ENCODE data around the gene TNK2.
A peak's percentile ranks its signal among the peaks of the same experiment; 100 is the strongest.

The TNK2 gene

DNA sequence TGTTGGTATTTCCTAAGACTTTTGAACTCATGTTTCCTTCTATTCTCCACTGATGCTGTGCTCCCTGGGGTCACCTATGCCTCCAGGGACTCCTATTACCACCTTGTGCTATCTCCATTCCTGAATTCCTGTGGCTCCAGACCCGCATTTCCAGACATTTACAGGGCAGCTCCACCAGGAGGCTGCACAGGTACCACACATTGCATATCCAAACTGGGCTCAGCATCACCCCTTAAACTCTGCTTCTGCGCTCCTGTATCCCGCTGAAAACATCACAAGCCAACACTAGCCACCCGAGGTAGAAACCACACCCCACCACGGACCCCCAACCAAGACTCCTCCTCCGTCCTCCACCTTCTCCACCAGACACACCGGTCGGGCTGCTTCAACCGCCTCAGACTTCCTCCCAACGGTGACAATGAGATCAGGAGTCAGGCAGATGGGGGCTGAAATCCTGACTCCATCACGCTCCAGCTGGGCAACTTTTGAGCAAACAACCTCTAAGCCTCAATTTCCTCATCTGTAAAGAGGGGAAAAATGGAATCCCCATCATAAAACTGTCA, 10.4 kb downstream of the TNK2 start:
- DNase-seq: peak; percentile 14

GRCh38 chr3:195897081-195897852, 11.1 kb downstream of the TNK2 start:
- peak; percentile 51 for DNase-seq

- peak; percentile 70 for DNase-seq
Measured at GRCh38 chr3:195896361-195897080, 11.8 kb downstream of the TNK2 start.

DNA sequence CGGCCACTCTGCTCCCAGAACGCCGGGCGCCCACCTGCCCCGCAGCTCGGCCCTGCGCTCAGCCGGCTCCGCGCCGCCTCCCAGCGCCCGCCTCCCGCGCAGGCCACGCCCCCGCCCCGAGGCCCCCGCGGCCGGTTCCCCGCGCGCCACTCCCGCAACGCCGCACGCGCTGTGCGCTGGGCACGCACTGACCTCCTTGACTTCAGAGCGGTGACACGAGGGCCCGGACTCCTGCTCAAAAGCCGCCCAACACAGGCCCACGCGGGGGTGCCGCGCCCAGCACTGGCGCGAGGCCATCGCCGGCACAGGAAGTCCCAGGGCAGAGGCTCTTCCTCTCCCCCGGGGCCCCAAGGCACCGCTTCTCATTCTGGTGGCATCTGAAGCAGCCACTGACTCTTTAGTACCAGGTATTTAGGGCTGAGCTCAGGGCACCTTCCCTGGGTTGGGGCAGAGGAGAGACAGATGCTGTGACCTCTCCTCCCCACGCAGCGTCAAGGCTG, 12.4 kb downstream of the TNK2 start:
- DNase-seq: peak; percentile 61

- peak; percentile 73 for DNase-seq
Measured at GRCh38 chr3:195895078-195895860, 13.1 kb downstream of the TNK2 start.

- DNase-seq: no peak
Measured at GRCh38 chr3:195893916-195894465, 14.4 kb downstream of the TNK2 start.

- DNase-seq: peak; percentile 70
Measured at GRCh38 chr3:195893516-195893915, 14.8 kb downstream of the TNK2 start.

GRCh38 chr3:195893044-195893395, 15.3 kb downstream of the TNK2 start:
- no peak for DNase-seq

DNA sequence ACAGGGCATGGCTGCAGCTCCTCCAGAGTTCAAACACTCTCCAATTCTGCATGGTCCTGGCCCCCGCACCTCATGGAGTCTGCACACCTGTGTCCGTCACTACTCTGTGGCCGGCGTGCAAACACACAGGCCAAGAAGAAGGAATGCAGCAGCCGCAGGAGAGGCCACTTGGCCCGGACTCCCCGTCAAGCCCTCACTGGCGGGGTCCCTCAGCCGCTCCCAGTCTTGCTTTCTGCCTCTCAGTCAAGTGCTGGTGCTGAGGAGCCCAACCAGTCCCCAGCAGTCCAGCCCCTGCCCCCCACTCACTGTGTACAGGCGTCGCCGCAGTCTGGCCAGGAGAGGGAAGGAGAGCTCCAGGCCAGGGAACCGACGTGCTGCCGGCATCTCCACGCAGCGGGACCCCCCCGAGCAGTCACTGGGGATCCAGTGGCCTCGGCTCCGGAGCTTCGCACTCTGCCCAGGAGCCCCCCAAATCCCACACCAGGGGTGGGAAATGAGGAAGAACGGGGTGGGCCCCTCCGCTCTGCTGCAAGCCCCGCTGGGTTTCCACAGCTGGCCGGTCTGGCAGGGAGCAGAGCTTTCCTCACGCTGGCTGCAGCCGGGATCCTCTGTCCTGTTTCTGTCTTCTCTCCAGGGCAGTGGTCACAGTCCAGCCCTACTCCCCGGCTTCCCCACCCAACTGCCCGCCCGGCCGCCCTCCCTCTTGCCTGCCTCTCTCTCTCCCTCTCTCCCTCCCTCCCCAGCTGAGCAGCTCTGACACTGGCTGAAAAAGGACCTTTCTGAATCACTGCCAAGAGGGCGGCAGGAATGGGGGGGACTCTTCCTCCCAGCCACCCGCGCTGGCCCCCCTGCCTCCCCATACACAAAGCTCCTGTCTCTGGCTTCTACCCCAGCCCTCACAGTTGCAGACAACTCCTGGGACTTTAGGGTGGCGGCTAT, 16.0 kb downstream of the TNK2 start:
- DNase-seq: peak; percentile 91

- DNase-seq: no peak
Measured at GRCh38 chr3:195891431-195892104, 16.8 kb downstream of the TNK2 start.

DNA sequence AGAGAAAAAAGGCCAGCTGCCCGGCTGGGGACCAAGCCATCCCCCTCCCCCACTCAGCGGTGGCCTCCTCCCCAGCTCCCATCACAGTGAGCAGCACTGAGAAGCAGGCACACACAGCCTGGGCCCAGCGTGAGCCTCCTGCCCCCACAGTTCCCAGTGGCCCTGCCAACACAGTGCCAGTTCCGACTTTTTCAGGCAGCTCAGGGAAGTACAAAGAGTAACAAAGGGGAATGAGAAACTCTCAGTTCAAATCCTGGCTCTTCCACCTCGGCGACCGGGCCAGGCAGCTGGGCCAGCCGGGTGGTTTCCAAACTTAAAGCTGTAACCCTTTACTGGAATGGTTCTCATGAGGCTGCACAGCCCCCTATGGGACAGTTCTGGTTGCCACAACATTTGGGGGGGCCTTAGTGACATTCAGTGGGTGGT, 18.5 kb downstream of the TNK2 start:
- no peak for DNase-seq

- no peak for DNase-seq
Measured at GRCh38 chr3:195888981-195889869, 19.1 kb downstream of the TNK2 start.

DNA sequence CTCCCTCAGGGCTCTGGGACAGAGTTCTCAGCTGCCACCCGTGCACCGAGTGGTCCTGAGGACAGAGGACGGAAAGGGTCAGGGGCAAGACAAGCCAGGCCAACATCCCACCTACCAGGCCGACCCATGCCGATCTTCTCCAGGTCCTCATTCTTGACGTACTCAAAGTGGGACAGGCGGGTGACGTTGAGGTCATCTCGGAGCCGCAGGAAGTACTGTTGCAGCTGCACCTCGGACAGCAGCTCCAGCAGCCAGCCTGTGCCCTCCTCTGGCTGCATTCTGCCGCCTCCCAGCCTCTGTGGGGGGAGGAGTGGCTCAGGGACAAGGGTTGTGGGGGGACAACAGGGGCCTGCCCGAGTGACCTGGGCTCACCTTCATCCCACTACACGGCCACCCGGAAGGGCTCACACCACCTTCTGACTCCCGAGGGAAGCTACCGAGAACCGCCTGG, 20.0 kb downstream of the TNK2 start:
- DNase-seq: no peak

GRCh38 chr3:195887670-195888069, 20.7 kb downstream of the TNK2 start:
- no peak for DNase-seq

DNA sequence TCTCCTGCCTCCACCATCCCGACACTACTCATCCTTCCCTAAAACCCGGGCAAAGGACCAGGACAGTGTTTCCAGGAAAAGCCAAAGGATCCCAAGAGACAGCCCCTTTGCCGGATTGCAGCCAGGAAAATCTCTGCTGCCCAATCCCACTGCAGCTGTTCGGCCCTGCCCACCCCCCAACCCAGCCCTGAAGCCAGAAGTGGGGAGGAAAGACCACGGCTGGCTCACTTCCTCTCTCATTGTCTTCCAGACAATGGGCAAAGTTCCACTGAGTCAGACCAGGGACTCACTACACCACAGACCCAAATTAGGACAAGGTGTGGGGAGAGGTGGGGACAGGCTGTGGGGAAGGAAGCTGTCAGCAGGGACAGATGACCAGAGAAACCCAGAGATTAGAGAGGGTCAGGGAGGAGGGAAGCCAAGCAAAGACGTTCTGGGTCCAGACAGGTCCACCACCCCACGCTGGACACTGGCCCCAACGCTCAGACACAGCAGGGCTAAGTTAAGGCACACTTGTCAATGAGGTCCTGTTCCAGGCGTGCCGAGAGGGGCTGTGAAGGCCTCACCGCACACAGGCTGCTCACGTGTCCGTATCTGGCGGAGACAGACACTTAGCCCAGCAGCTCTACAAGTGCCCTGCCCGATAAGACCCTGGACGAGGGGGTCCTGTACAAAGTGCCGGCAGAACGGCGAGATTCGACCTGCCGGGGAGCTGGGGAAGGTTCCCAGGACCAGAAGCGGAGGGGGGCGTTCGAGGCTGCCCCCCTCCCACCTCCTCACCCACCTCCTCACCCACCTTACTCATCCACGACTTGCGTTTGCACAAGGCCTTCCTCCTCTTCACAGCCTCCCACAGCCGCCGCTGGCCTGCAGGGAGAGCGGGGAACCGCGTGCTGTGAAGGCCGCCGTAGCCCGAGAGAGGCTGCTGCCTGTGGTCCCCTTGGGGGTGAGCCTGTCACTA, 21.9 kb downstream of the TNK2 start:
- DNase-seq: peak; percentile 80

DNA sequence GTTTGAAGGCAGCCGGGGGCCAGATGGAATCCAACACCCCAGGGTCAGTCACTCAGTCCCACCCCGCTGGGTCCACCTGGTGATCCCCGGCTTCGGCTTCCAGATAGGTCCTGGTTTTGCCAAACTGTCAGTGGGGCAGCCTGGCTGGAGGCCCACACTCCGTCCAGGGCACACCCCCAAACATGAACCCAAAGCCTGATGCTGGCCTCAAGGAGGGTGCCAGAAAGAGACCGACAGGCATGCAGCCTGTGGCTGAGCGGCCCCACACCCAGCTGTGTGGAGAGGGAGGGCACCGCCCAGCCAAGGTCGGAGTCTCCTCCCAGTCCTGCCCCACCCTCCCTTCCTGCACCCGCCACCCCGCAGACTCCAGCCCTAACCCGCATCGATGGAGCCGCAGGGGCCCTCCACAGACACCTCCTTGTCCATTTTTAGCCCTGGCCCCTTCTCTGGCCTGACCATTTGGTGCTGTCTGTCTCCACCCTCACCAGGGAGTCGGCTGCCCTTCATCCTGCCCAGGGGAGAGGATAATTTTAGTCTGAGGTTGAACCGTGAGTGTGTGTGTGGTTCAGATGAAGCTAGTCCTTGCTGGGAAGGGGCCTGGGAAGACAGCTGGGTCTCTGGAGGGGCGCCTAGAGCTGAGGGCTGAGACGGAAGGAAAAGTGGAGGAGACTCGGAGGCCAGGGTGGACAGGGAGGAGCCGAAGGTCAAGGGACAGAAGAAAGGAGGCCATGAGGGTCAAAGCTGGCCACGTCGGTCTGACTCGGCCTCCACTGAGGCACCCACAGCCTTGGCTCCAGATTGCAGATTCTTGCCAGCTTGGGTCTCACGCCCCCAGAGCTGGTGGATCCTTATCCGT, 23.1 kb downstream of the TNK2 start:
- peak; percentile 80 for DNase-seq

DNA sequence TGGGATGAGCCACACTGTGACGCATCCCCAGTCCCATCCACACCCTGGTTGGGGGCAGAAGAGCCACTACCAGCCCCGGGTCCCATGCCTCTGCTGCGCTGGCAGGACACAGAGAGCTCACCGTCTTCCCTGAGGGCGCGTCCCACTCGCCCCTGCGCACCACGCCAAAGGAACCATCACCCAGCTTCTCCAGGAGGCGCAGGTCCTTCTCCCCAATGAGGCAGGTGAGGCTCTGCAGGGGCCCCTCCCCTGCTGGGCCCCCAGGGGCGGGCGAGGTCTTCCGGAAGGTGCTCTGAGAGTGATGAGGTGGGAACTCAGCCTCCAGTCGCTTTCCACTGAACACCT, 23.7 kb downstream of the TNK2 start:
- DNase-seq: no peak

DNA sequence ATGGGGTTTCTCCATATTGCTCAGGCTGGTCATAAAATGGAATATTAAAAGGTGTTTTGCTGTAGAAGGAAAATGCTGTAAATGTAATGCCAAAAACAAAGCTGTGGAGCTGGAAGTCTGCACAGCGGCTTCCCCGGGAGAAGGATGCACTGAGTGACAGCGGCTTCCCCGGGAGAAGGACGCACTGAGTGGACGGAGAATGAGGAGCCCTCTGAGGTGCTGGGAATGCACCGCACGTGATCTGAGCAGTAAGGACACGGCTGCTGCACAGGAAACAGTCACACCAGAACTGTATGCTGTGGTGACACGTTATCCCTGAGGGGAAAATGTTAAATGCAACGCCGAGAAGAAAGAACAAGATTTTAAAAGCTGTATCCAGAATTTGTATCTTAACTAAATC, 24.6 kb downstream of the TNK2 start:
- no peak for DNase-seq
